OCI-LY7 (cell line): ENCODE results near the gene CFL2. TPM values are rescaled to one million over a fixed set of nuclear protein-coding genes. Genes with fewer than 3 reads are reported as not detected.

Experiments
- BruUV-seq: library from RNA; stranded (reverse); fragments of 400-500 nt; replicated peaks from 2 replicates; lab custom pipeline; 2021; lab: Mats Ljungman, UMichigan
- CTCF ChIA-PET: fragments of 300-600 bp; sonication (Branson Sonifier 250); formaldehyde crosslinking; loops from one replicate; lab custom pipeline; 2022; ENCODE audit warnings: antibody characterized with exemption; ENCODE audit not compliant: unreplicated experiment; lab: Charles Lee
- POLR2A ChIA-PET: fragments of 300-600 bp; sonication (Branson Sonifier 250); formaldehyde crosslinking; loops from one replicate; lab custom pipeline; 2022; ENCODE audit warnings: antibody characterized with exemption; lab: Charles Lee
- DNase-seq: peaks from one replicate; pipeline ENCODE4 v3.0.0-alpha.2; 2015; ENCODE audit warnings: low spot score
- H2AFZ ChIP-seq: fragments of 200-600 bp; sonication (generic), shearing (Covaris generic); 2 replicates; pipeline ENCODE4 v1.6.1; 2014; ENCODE audit warnings: mild to moderate bottlenecking, antibody characterized with exemption, low read length, moderate library complexity
- H3K27ac ChIP-seq: fragments of 200-600 bp; sonication (generic); 2 replicates; pipeline ENCODE4 v1.5.1; 2014; ENCODE audit warnings: mixed run types, low read depth, mild to moderate bottlenecking, moderate library complexity, low read length, inconsistent platforms; ENCODE audit not compliant: poor library complexity, severe bottlenecking
- H3K36me3 ChIP-seq: fragments of 200-600 bp; sonication (generic); 2 replicates; pipeline ENCODE4 v1.6.1; 2014; ENCODE audit warnings: mild to moderate bottlenecking, antibody characterized with exemption, low read length, moderate library complexity, mixed read lengths; ENCODE audit not compliant: insufficient read depth
- H3K4me1 ChIP-seq: fragments of 200-600 bp; sonication (generic); 2 replicates; pipeline ENCODE4 v1.5.1; 2014; ENCODE audit warnings: mild to moderate bottlenecking, low read length; ENCODE audit not compliant: insufficient read depth, poor library complexity, severe bottlenecking
- H3K4me2 ChIP-seq: fragments of 200-600 bp; sonication (generic); 2 replicates; pipeline ENCODE4 v1.6.1; 2014; ENCODE audit warnings: mild to moderate bottlenecking, low read length
- H3K4me3 ChIP-seq: fragments of 200-600 bp; sonication (generic); 2 replicates; pipeline ENCODE4 v1.5.1; 2014; ENCODE audit warnings: mild to moderate bottlenecking, low read depth, low read length; ENCODE audit not compliant: poor library complexity, severe bottlenecking
- H3K79me2 ChIP-seq: fragments of 200-600 bp; sonication (generic); 2 replicates; pipeline ENCODE4 v1.6.1; 2016; ENCODE audit warnings: low read depth, mild to moderate bottlenecking, low read length, moderate library complexity, mixed read lengths; ENCODE audit not compliant: insufficient read depth
- H3K9me2 ChIP-seq: fragments of 200-600 bp; sonication (generic); 2 replicates; pipeline ENCODE4 v1.6.1; 2016; ENCODE audit warnings: mild to moderate bottlenecking, low read length, mixed read lengths; ENCODE audit not compliant: insufficient read depth
- H3K9me3 ChIP-seq: fragments of 200-600 bp; sonication (generic); 2 replicates; pipeline ENCODE4 v1.6.1; 2014; ENCODE audit warnings: mild to moderate bottlenecking, mixed run types, low read length, mixed read lengths
- H4K20me1 ChIP-seq: fragments of 200-600 bp; sonication (generic); 2 replicates; pipeline ENCODE4 v1.6.1; 2014; ENCODE audit warnings: mild to moderate bottlenecking, antibody characterized with exemption, low read length, moderate library complexity, mixed read lengths; ENCODE audit not compliant: insufficient read depth
- CTCF ChIP-seq: fragments of 200-600 bp; sonication (generic); conservative IDR thresholded peaks from 2 replicates; pipeline ENCODE4 v1.5.1; 2014; ENCODE audit warnings: mild to moderate bottlenecking, antibody characterized with exemption, low read length, moderate library complexity, mixed read lengths
- EZH2phosphoT487 ChIP-seq: fragments of 200-600 bp; sonication (generic); IDR thresholded peaks from 2 replicates; pipeline ENCODE4 v1.6.1; 2018; ENCODE audit warnings: low read depth, borderline replicate concordance, mild to moderate bottlenecking, mixed run types, antibody characterized with exemption, low read length, moderate library complexity, mixed read lengths
- intact Hi-C: fragments of 100-400 bp; cut with micrococcal nuclease; formaldehyde crosslinking; loops from one replicate; pipeline ENCODE4 v1.10.0; 2022; ENCODE audit not compliant: unreplicated experiment
- total RNA-seq, 2 experiments: library from RNA; depleted of rRNA in 1 of 2; stranded (reverse); fragments of >200 nt in 1 of 2; shearing (Covaris generic) in 1 of 2; gene quantifications; 2 replicates each; pipeline ENCODE4 v1.2.3, GENCODE V29; 2014 to 2022

CFL2 gene
- total RNA-seq, 2 experiments from 2014 or later, result 7.1 to 24.7 TPM

DNA sequence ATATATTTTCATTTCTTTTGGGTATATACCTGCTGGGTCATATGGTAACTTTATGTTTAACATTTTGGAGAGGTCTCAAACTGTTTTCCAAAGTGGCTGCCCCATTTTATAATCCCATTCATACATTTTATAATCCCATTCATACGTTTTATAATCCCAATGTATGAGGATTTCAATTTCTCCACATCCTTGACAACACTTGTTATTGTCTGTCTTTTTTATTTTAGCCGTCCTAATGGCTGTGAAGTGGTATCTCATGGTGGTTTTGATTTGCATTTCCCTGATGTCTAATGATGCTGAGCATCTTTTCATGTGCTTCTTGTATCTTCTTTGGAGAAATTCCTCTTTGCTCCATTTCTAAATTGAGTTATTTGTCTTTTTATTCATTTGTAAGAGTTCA is 6.7 kb upstream of the CFL2 start:
- no peaks in the 10 kb centered on the region for H3K79me2 ChIP-seq
- intact Hi-C loops, result no loop called here
- TF ChIP-seq CTCF (no peak), EZH2phosphoT487 (no peak)
- H2AFZ ChIP-seq, result no peak overlapping the region
- no peak overlapping the region for H3K4me2 ChIP-seq
- POLR2A ChIA-PET, result interaction anchor here (1.2 kb wide), 1 partner anchor 51 kb away, joined by 3 read pairs; no protein-coding TSS in a partner anchor
- no TSS peak for BruUV-seq
- no peak overlapping the region for H3K4me3 ChIP-seq
- 0 out of 2 replicates have a peak, but pooled peaks cover 3% of the 10 kb centered on the region for H3K9me3 ChIP-seq
- H3K36me3 ChIP-seq, result no peaks in the 10 kb centered on the region
- no peak for DNase-seq
- CTCF ChIA-PET, result no interaction called here
- no peak overlapping the region for H3K27ac ChIP-seq
- peaks cover 13% of the 10 kb centered on the region for H3K4me1 ChIP-seq
- H4K20me1 ChIP-seq, result no peaks in the 10 kb centered on the region
- no peaks in the 10 kb centered on the region for H3K9me2 ChIP-seq

DNA sequence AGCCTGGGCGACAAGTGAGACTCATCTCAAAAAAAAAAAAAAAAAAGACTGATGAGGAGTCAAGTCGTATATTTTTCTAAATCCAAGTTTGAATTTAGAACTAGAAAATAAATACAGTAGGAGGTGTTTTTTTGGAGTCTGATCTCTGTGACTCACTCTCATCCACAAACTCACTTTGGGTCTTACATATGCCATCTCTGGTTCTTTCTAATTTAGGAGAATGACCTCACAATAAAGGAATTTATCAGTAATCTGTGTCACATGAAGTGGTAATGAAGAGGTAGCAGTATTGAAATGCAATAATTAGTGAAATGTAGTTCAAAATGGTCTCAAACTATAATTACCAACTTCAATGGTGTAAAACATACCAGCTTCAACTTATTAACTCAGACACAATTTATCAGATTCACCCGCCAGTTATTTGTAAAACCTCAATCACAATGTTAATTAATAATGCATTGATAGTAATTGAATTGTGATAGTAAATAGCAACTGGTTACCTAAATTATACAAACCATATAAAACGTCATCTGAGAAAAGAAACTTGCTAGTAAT is 4.4 kb upstream of the CFL2 start:
- Histone ChIP-seq H4K20me1 (no peaks in the 10 kb centered on the region), H3K4me3 (no peak overlapping the region), H3K79me2 (peaks cover 2% of the 10 kb centered on the region), H3K9me2 (no peaks in the 10 kb centered on the region), H2AFZ (no peak overlapping the region), H3K4me1 (peaks cover 25% of the 10 kb centered on the region), H3K4me2 (no peak overlapping the region), H3K9me3 (0 out of 2 replicates have a peak, but pooled peaks cover 3% of the 10 kb centered on the region), H3K36me3 (no peaks in the 10 kb centered on the region), H3K27ac (no peak overlapping the region)
- ChIA-PET CTCF (no interaction called here), POLR2A (interaction anchor here (0.5 to 2.0 kb wide), 6 partner anchors 8 to 90 kb away, joined by 3 to 9 read pairs (median 3); no protein-coding TSS in a partner anchor)
- no TSS peak for BruUV-seq
- DNase-seq, result no peak
- intact Hi-C loops, result no loop called here
- TF ChIP-seq EZH2phosphoT487 (no peak), CTCF (no peak)
